ENCODE data around the gene PDE9A.

The PDE9A gene

DNA sequence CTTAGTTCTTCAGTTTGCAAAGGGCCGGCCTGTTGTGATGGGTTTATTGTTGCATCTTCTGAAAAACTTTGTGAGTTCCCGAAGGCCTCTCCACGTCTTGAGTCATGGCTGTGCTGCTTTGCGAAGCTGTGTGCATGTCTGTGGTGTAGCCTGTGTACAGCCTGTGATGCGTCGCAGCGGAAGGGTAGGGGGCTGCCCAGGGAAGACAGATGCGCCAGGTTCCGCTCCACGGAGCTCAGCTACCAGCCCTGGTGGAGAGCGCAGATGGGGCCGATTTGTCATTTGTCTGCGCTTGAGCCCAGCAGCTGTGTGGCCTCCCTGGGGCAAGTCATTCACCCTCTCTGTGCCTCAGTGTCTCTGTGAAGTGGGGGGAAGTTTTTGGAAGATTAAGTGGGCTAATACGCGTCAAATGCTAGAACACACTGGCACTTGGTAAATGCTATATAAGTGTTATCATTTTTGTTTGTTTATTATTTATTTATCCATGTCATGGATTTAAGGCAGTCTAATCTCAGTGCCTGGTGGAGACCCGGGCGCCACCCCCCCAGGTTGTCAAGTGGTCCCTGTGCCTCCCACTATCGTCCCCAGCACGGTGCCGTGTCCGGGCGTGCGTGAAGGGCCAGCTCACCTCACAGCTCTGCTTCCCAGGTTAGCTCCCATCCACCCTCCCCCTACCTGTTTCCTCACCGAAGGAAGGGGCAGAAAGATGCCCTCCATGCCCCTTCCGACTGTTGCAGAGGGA lies 8.4 kb downstream of the PDE9A start:
- Histone ChIP-seq H3K36me3 (ENCODE audit: insufficient read depth, low read length) (no peaks in the 10 kb centered on the region), H3K4me1 (ENCODE audit: insufficient read depth, low read length) (no peaks in the 10 kb centered on the region), H2AFZ (ENCODE audit: low read depth, low read length) (no peak overlapping the region), H3K27ac (ENCODE audit: low read length) (no peak overlapping the region), H4K20me1 (ENCODE audit: insufficient read depth, low read length) (peaks cover 22% of the 10 kb centered on the region), H3K9me3 (ENCODE audit: insufficient read depth, low read length, severe bottlenecking) (no peaks in the 10 kb centered on the region), H3K79me2 (ENCODE audit: insufficient read depth, low read length) (no peaks in the 10 kb centered on the region), H3K9ac (ENCODE audit: low read depth, low read length) (no peak overlapping the region), H3K4me3 (ENCODE audit: low read depth in 1 of 2, low read length in 2 of 2) (no peak overlapping the region), H3K27me3 (ENCODE audit: insufficient read depth, low read length, poor library complexity) (no peaks in the 10 kb centered on the region), H3K4me2 (ENCODE audit: insufficient read depth, low read length) (no peak overlapping the region)
- TF ChIP-seq, protein P1, sequence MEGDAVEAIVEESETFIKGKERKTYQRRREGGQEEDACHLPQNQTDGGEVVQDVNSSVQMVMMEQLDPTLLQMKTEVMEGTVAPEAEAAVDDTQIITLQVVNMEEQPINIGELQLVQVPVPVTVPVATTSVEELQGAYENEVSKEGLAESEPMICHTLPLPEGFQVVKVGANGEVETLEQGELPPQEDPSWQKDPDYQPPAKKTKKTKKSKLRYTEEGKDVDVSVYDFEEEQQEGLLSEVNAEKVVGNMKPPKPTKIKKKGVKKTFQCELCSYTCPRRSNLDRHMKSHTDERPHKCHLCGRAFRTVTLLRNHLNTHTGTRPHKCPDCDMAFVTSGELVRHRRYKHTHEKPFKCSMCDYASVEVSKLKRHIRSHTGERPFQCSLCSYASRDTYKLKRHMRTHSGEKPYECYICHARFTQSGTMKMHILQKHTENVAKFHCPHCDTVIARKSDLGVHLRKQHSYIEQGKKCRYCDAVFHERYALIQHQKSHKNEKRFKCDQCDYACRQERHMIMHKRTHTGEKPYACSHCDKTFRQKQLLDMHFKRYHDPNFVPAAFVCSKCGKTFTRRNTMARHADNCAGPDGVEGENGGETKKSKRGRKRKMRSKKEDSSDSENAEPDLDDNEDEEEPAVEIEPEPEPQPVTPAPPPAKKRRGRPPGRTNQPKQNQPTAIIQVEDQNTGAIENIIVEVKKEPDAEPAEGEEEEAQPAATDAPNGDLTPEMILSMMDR (IDR thresholded peaks at IDR 0.05; ENCODE audit: borderline replicate concordance, extremely low read depth, low read length, poor library complexity, severe bottlenecking), result no peak
- TF ChIP-seq EZH2 (IDR thresholded peaks at IDR 0.05; ENCODE audit: borderline replicate concordance, low read depth, low read length, severe bottlenecking), result no peak
- DNase-seq (no peak), ATAC-seq (ENCODE audit: insufficient read depth, low read depth) (no peak)

DNA sequence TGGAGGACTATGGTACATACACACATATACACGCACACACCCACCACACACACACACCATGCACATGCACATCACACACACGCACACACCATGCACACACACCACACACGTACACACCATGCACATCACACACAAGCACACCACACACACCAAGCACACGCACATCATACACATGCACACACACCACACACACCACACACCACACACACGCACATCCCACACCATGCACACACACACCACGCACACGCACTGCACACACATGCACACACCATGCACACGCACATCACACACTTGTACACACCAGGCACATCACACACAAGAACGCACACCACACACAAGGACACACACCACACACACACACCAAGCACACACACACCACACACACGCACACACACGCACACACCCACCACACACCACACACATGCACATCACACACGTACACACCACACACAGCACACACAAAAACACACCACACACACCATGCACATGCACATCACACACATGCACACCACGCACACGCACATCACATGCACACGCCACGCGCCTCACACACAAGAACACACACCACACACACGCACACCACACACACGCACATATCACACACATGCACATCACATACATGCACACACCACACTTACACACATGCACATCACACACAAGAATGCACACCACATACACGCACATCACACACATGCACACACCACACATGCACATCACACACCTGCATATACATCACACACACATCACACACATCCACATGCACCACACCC lies 9.2 kb downstream of the PDE9A start:
- H3K4me3 ChIP-seq (ENCODE audit: low read depth in 1 of 2, low read length in 2 of 2), result no peak overlapping the region
- ATAC-seq (ENCODE audit: insufficient read depth, low read depth), result no peak
- H3K27ac ChIP-seq (ENCODE audit: low read length), result no peak overlapping the region
- no peak overlapping the region for H3K9ac ChIP-seq (ENCODE audit: low read depth, low read length)
- TF ChIP-seq, protein P1 (IDR thresholded peaks at IDR 0.05; ENCODE audit: borderline replicate concordance, extremely low read depth, low read length, poor library complexity, severe bottlenecking), result no peak
- no peak for TF ChIP-seq EZH2 (IDR thresholded peaks at IDR 0.05; ENCODE audit: borderline replicate concordance, low read depth, low read length, severe bottlenecking)
- no peak overlapping the region for H2AFZ ChIP-seq (ENCODE audit: low read depth, low read length)
- no peaks in the 10 kb centered on the region for H3K4me1 ChIP-seq (ENCODE audit: insufficient read depth, low read length)
- H3K79me2 ChIP-seq (ENCODE audit: insufficient read depth, low read length), result no peaks in the 10 kb centered on the region
- no peaks in the 10 kb centered on the region for H3K36me3 ChIP-seq (ENCODE audit: insufficient read depth, low read length)
- peaks cover 21% of the 10 kb centered on the region for H4K20me1 ChIP-seq (ENCODE audit: insufficient read depth, low read length)
- DNase-seq, result no peak
- no peaks in the 10 kb centered on the region for H3K27me3 ChIP-seq (ENCODE audit: insufficient read depth, low read length, poor library complexity)
- no peaks in the 10 kb centered on the region for H3K9me3 ChIP-seq (ENCODE audit: insufficient read depth, low read length, severe bottlenecking)
- H3K4me2 ChIP-seq (ENCODE audit: insufficient read depth, low read length), result no peak overlapping the region

- TF ChIP-seq EZH2 (IDR thresholded peaks at IDR 0.05; ENCODE audit: borderline replicate concordance, low read depth, low read length, severe bottlenecking), result no peak
- TF ChIP-seq, protein P1 (IDR thresholded peaks at IDR 0.05; ENCODE audit: borderline replicate concordance, extremely low read depth, low read length, poor library complexity, severe bottlenecking), result no peak
- Histone ChIP-seq H3K9me3 (ENCODE audit: insufficient read depth, low read length, severe bottlenecking) (no peaks in the 10 kb centered on the region), H3K27me3 (ENCODE audit: insufficient read depth, low read length, poor library complexity) (no peaks in the 10 kb centered on the region), H3K4me1 (ENCODE audit: insufficient read depth, low read length) (no peaks in the 10 kb centered on the region), H4K20me1 (ENCODE audit: insufficient read depth, low read length) (peaks cover 17% of the 10 kb centered on the region), H3K27ac (ENCODE audit: low read length) (no peak overlapping the region), H3K9ac (ENCODE audit: low read depth, low read length) (no peak overlapping the region), H3K4me2 (ENCODE audit: insufficient read depth, low read length) (no peak overlapping the region), H2AFZ (ENCODE audit: low read depth, low read length) (no peak overlapping the region), H3K79me2 (ENCODE audit: insufficient read depth, low read length) (no peaks in the 10 kb centered on the region), H3K4me3 (ENCODE audit: low read depth in 1 of 2, low read length in 2 of 2) (no peak overlapping the region), H3K36me3 (ENCODE audit: insufficient read depth, low read length) (no peaks in the 10 kb centered on the region)
- ATAC-seq (ENCODE audit: insufficient read depth, low read depth), result no peak
- DNase-seq, result no peak
Measured at GRCh38 chr21:42663200-42663750, 9.9 kb downstream of the PDE9A start.

All from DND-41 (cell line).